ENCODE data around the gene ZBTB21. TPM values are rescaled to one million over a fixed set of nuclear protein-coding genes. Genes with fewer than 3 reads are reported as not detected.

The ZBTB21 gene
- total RNA-seq, 1 donor from 2014 or later = 20.9 TPM

GRCh38 chr21:42040411-42041180, 30.4 kb upstream of the ZBTB21 start:
- Mint-ChIP-seq H3K27me3 (ENCODE audit: unreplicated experiment) (no peaks in the 10 kb centered on the region), H3K9me3 (ENCODE audit: unreplicated experiment) (peaks cover 5% of the 10 kb centered on the region), H3K4me3 (ENCODE audit: unreplicated experiment) (no peak overlapping the region), H3K36me3 (ENCODE audit: unreplicated experiment) (no peaks in the 10 kb centered on the region), H3K4me1 (ENCODE audit: unreplicated experiment) (peaks cover 34% of the 10 kb centered on the region), H3K27ac (ENCODE audit: unreplicated experiment) (peak overlapping the region; percentile 84)
- TF ChIP-seq CTCF (IDR thresholded peaks at IDR 0.05) = no peak
- DNase-seq (ENCODE audit: extremely low spot score, unreplicated experiment) = no peak

- H3K27me3 Mint-ChIP-seq (ENCODE audit: unreplicated experiment) = no peaks in the 10 kb centered on the region
- TF ChIP-seq CTCF (IDR thresholded peaks at IDR 0.05) = no peak
- no peak for DNase-seq (ENCODE audit: extremely low spot score, unreplicated experiment)
- H3K4me1 Mint-ChIP-seq (ENCODE audit: unreplicated experiment) = peaks cover 34% of the 10 kb centered on the region
- no peak overlapping the region for H3K4me3 Mint-ChIP-seq (ENCODE audit: unreplicated experiment)
- peaks cover 5% of the 10 kb centered on the region for H3K9me3 Mint-ChIP-seq (ENCODE audit: unreplicated experiment)
- no peaks in the 10 kb centered on the region for H3K36me3 Mint-ChIP-seq (ENCODE audit: unreplicated experiment)
- peak overlapping the region; percentile 84 for H3K27ac Mint-ChIP-seq (ENCODE audit: unreplicated experiment)
Measured at GRCh38 chr21:42039911-42040351, 29.8 kb upstream of the ZBTB21 start.

- Mint-ChIP-seq H3K27me3 (ENCODE audit: unreplicated experiment) (no peaks in the 10 kb centered on the region), H3K9me3 (ENCODE audit: unreplicated experiment) (peaks cover 5% of the 10 kb centered on the region), H3K4me1 (ENCODE audit: unreplicated experiment) (peaks cover 34% of the 10 kb centered on the region), H3K27ac (ENCODE audit: unreplicated experiment) (peak overlapping the region; percentile 84), H3K36me3 (ENCODE audit: unreplicated experiment) (no peaks in the 10 kb centered on the region), H3K4me3 (ENCODE audit: unreplicated experiment) (no peak overlapping the region)
- TF ChIP-seq CTCF (IDR thresholded peaks at IDR 0.05) = no peak
- no peak for DNase-seq (ENCODE audit: extremely low spot score, unreplicated experiment)
Measured at GRCh38 chr21:42039470-42039901, 29.3 kb upstream of the ZBTB21 start.

GRCh38 chr21:42038826-42039425, 28.8 kb upstream of the ZBTB21 start:
- H3K4me3 Mint-ChIP-seq (ENCODE audit: unreplicated experiment) = no peak overlapping the region
- H3K27me3 Mint-ChIP-seq (ENCODE audit: unreplicated experiment) = no peaks in the 10 kb centered on the region
- H3K27ac Mint-ChIP-seq (ENCODE audit: unreplicated experiment) = peak overlapping the region; percentile 84
- no peak for TF ChIP-seq CTCF (IDR thresholded peaks at IDR 0.05)
- H3K36me3 Mint-ChIP-seq (ENCODE audit: unreplicated experiment) = no peaks in the 10 kb centered on the region
- DNase-seq (ENCODE audit: extremely low spot score, unreplicated experiment) = no peak
- peaks cover 5% of the 10 kb centered on the region for H3K9me3 Mint-ChIP-seq (ENCODE audit: unreplicated experiment)
- H3K4me1 Mint-ChIP-seq (ENCODE audit: unreplicated experiment) = peaks cover 34% of the 10 kb centered on the region

GRCh38 chr21:42038393-42038792, 28.2 kb upstream of the ZBTB21 start:
- Mint-ChIP-seq H3K27me3 (ENCODE audit: unreplicated experiment) (no peaks in the 10 kb centered on the region), H3K36me3 (ENCODE audit: unreplicated experiment) (no peaks in the 10 kb centered on the region), H3K4me1 (ENCODE audit: unreplicated experiment) (peaks cover 34% of the 10 kb centered on the region), H3K27ac (ENCODE audit: unreplicated experiment) (peak overlapping the region; percentile 84), H3K9me3 (ENCODE audit: unreplicated experiment) (peaks cover 5% of the 10 kb centered on the region), H3K4me3 (ENCODE audit: unreplicated experiment) (no peak overlapping the region)
- TF ChIP-seq CTCF (IDR thresholded peaks at IDR 0.05) = no peak
- no peak for DNase-seq (ENCODE audit: extremely low spot score, unreplicated experiment)

Measured in osteocyte (in vitro differentiated cells).